DOHH2 (cell line): ENCODE data around the gene COL3A1.

ENCODE experiments used
- H3F3A ChIP-seq: fragments of 200-600 bp; sonication (generic), shearing (Covaris generic); 2 replicates; pipeline ENCODE4 v1.6.0; 2016; ENCODE audit warnings: antibody characterized with exemption, mild to moderate bottlenecking; ENCODE audit not compliant: control insufficient read depth, insufficient read depth
- H3K27ac ChIP-seq: fragments of 200-600 bp; sonication (generic); 2 replicates; pipeline ENCODE4 v1.5.1; 2014; ENCODE audit warnings: low read depth, mild to moderate bottlenecking, low read length, moderate library complexity
- H3K27me3 ChIP-seq: fragments of 200-600 bp; sonication (generic); 2 replicates; pipeline ENCODE4 v1.6.1; 2014; ENCODE audit warnings: mild to moderate bottlenecking, low read length, mixed read lengths; ENCODE audit not compliant: control insufficient read depth
- H3K36me3 ChIP-seq: fragments of 200-600 bp; sonication (generic); 2 replicates; pipeline ENCODE4 v1.6.1; 2014; ENCODE audit warnings: mild to moderate bottlenecking, low read length, moderate library complexity, mixed read lengths; ENCODE audit not compliant: control insufficient read depth
- H3K4me1 ChIP-seq: fragments of 200-600 bp; sonication (generic); 2 replicates; pipeline ENCODE4 v1.6.1; 2014; ENCODE audit warnings: mild to moderate bottlenecking, low read length, mixed read lengths; ENCODE audit not compliant: control insufficient read depth
- H3K4me2 ChIP-seq: fragments of 200-600 bp; sonication (generic); 2 replicates; pipeline ENCODE4 v1.6.0; 2014; ENCODE audit warnings: mild to moderate bottlenecking, low read length, moderate library complexity
- H3K4me3 ChIP-seq: fragments of 200-600 bp; sonication (generic); 2 replicates; pipeline ENCODE4 v1.5.1; 2014; ENCODE audit warnings: mild to moderate bottlenecking, low read length, mixed read lengths
- H3K79me2 ChIP-seq: fragments of 200-600 bp; sonication (generic); 2 replicates; pipeline ENCODE4 v1.6.1; 2014; ENCODE audit warnings: mild to moderate bottlenecking, low read length, mixed read lengths; ENCODE audit not compliant: control insufficient read depth
- H3K9me2 ChIP-seq: fragments of 200-600 bp; sonication (generic); replicated peaks from 2 replicates; pipeline ENCODE4 v1.6.1; 2014; ENCODE audit warnings: mild to moderate bottlenecking, low read length, mixed read lengths; ENCODE audit not compliant: control insufficient read depth
- H3K9me3 ChIP-seq: fragments of 200-600 bp; sonication (generic); 2 replicates; pipeline ENCODE4 v1.6.1; 2014; ENCODE audit warnings: antibody characterized with exemption, low read length, mixed read lengths; ENCODE audit not compliant: control insufficient read depth, insufficient read depth
- H4K20me1 ChIP-seq: fragments of 200-600 bp; sonication (generic); 2 replicates; pipeline ENCODE4 v1.6.0; 2014; ENCODE audit warnings: low read depth, mild to moderate bottlenecking, antibody characterized with exemption, low read length, moderate library complexity; ENCODE audit not compliant: control insufficient read depth, insufficient read depth
- EZH2phosphoT487 ChIP-seq: fragments of 200-600 bp; sonication (generic); IDR thresholded peaks from 2 replicates; pipeline ENCODE4 v1.6.1; 2017; ENCODE audit warnings: borderline replicate concordance, mild to moderate bottlenecking, antibody characterized with exemption, low read length, moderate library complexity, mixed read lengths
- TF ChIP-seq, protein P1 (sequence below): fragments of 200-600 bp; sonication (generic); IDR thresholded peaks from one replicate; pipeline ENCODE4 v1.5.1; 2014; ENCODE audit warnings: antibody characterized with exemption, mild to moderate bottlenecking, low read depth, low read length; ENCODE audit not compliant: poor library complexity, severe bottlenecking

COL3A1 gene

DNA sequence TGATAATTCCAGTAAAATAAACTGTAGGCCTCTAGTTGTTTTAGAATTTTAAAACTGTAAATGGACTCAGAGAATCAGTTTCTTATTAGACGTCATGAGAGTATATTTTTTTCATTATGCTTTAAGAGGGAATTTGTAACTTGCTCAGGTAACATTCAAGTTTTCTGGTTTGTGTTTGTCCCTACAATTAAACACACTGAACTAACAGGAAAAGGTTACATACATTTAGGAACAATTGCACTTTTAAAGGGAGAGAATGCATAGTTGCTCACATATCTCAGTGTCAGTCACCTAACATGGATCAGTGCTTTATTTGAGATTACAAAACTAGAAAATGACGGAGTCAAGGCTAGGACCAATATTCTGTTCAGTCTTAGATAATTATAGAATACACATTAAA lies 3.1 kb downstream of the COL3A1 start:
- Histone ChIP-seq H3K4me1 (no peaks in the 10 kb centered on the region), H3K27me3 (no peaks in the 10 kb centered on the region), H3F3A (no peaks in the 10 kb centered on the region), H3K27ac (no peak overlapping the region), H3K79me2 (no peaks in the 10 kb centered on the region), H3K4me3 (no peak overlapping the region), H4K20me1 (no peaks in the 10 kb centered on the region), H3K4me2 (no peak overlapping the region), H3K9me2 (no peaks in the 10 kb centered on the region), H3K36me3 (no peaks in the 10 kb centered on the region), H3K9me3 (no peaks in the 10 kb centered on the region)
- TF ChIP-seq EZH2phosphoT487, result no peak
- TF ChIP-seq, protein P1, sequence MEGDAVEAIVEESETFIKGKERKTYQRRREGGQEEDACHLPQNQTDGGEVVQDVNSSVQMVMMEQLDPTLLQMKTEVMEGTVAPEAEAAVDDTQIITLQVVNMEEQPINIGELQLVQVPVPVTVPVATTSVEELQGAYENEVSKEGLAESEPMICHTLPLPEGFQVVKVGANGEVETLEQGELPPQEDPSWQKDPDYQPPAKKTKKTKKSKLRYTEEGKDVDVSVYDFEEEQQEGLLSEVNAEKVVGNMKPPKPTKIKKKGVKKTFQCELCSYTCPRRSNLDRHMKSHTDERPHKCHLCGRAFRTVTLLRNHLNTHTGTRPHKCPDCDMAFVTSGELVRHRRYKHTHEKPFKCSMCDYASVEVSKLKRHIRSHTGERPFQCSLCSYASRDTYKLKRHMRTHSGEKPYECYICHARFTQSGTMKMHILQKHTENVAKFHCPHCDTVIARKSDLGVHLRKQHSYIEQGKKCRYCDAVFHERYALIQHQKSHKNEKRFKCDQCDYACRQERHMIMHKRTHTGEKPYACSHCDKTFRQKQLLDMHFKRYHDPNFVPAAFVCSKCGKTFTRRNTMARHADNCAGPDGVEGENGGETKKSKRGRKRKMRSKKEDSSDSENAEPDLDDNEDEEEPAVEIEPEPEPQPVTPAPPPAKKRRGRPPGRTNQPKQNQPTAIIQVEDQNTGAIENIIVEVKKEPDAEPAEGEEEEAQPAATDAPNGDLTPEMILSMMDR, result no peak

DNA sequence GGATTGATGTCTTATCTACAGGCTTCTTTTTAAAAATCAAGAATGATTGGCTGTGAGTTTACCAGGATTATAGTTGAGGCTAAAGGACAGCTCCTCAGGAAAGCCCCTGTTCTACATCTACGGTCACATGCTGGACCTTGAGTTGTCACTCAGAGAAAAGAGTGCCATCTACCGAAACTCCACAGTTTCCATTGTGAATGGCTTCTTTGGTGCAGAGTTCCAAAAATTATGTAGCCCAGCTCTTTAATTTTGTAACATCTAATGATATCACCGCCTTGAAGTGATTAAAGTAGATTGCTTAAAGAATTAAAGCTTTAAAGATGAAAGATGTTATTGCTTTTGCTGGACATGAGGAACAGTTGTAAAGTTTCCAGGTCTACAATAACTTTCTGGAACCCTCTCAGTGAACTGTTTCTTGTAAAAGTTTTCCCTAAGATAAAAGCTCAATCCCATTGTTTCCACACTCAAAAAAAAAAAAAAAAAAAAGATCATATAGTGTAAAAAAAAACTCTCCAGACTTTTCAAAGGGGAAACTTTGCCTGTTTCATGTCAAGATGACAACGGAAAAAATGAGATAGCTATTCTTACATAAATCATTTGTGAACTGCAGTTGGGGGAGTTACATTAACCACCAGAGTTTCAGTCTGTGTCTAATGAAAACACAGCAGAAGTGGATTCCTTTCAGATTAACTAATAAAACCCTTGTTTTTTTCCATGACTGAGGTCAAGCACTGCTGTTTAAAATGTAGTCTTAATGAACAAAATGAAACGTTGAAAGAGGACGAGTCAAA lies 4.3 kb downstream of the COL3A1 start:
- Histone ChIP-seq H3K4me3 (no peak overlapping the region), H3K9me3 (no peaks in the 10 kb centered on the region), H3K4me1 (no peaks in the 10 kb centered on the region), H3K27me3 (no peaks in the 10 kb centered on the region), H3K36me3 (no peaks in the 10 kb centered on the region), H3K79me2 (no peaks in the 10 kb centered on the region), H3K4me2 (no peak overlapping the region), H3K9me2 (no peaks in the 10 kb centered on the region), H4K20me1 (no peaks in the 10 kb centered on the region), H3F3A (no peaks in the 10 kb centered on the region), H3K27ac (no peak overlapping the region)
- no peak for TF ChIP-seq EZH2phosphoT487
- TF ChIP-seq, protein P1, result no peak

DNA sequence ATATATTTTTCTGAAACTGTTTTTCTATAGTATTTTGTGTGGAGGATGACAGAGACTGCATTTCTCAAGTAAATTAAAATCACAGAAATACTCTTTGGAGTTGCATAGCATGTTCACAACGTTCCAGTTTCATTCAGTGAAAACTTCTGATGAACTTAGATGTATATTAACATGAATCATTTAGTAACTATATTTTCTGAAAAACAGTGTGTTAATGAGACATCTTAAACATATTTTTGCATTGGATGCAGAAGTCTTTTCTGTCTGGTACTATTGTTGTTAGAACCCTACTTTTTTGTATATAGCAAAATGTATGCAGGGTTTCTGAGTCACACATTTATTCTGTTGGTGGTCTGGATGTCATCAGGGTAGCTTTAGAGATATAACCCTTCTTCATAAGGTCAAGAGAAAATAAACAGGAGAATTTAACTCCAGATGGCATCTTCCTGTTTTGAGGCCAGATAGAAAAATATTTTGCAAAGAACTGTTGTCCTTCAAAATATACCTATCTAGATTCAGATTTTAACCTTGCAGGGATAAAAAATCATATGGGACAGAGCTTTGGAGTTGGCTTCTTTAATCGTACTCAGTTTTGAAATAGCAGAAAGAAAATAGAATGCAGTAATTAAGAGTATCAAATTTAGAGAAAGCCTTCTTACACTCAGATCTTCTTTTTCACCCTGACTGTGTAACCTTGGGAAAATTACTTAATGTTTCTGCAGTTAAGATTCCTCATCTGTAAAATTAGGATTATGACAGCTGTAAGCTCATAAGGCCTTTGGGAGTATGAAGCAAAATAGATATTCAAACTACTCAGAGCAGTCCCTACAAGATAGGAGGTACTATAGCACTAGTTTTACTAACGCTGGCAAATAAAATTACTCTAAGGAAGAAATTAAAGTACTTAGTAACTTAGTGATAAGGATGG lies 5.3 kb downstream of the COL3A1 start:
- Histone ChIP-seq H3F3A (no peaks in the 10 kb centered on the region), H4K20me1 (no peaks in the 10 kb centered on the region), H3K4me1 (no peaks in the 10 kb centered on the region), H3K27ac (no peak overlapping the region), H3K9me2 (no peaks in the 10 kb centered on the region), H3K36me3 (no peaks in the 10 kb centered on the region), H3K27me3 (no peaks in the 10 kb centered on the region), H3K79me2 (no peaks in the 10 kb centered on the region), H3K4me3 (no peak overlapping the region), H3K9me3 (no peaks in the 10 kb centered on the region), H3K4me2 (no peak overlapping the region)
- TF ChIP-seq EZH2phosphoT487, result no peak
- TF ChIP-seq, protein P1, result no peak
